GM18907 (cell line): ENCODE measurements around the gene SCNN1B.
"Not testable (repeated sequence)": the region's sequence is repeated elsewhere in the genome, so short reads cannot be mapped to it uniquely, and the experiment has no call there.

ENCODE experiments used
- ATAC-seq: cut with Tn5 transposase; IDR thresholded peaks from one replicate; pipeline ENCODE4 v1.9.1; 2021; ENCODE audit warnings: mild to moderate bottlenecking, moderate library complexity; ENCODE audit not compliant: unreplicated experiment

Gene SCNN1B

DNA sequence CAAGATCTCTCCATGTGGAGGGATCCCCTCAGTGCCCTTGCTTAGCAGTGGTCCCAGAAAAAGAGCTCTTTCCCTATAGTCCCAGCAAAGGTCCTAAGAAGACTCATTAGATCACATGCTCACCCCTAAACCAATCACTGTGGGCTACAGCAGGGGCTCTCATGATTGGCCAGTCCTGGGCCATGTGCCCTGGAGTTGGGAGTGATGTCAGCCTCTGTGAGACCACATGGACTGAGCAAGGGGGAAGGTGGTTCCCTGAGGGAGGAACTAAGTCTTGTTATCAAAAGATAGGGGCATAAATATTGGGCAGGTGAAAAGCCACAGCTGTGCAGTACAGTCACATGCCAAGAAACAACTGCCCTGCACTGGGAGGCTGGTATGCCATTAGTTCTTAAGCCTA, 51.3 kb downstream of the SCNN1B start:
- no peak for ATAC-seq

DNA sequence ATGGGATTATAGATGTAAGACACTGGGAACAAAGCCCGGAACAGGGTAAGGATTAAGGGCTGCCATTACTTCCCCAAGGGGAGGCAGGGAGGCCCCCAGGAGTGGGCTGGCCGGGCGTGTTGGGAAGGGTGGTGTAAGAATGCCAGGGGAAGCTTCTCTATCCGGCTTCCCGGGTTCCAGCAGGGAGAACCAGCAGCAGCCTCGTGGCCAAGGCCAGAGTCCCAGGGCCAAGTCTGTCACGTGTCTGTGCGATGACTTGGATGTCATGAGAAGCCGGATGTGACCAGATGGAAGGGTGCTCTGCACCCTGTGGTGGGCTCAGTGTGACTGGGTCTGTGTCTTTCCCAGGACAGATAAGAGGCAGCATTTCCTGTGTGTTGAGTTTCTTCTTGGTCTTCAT, 52.1 kb downstream of the SCNN1B start:
- no peak for ATAC-seq

DNA sequence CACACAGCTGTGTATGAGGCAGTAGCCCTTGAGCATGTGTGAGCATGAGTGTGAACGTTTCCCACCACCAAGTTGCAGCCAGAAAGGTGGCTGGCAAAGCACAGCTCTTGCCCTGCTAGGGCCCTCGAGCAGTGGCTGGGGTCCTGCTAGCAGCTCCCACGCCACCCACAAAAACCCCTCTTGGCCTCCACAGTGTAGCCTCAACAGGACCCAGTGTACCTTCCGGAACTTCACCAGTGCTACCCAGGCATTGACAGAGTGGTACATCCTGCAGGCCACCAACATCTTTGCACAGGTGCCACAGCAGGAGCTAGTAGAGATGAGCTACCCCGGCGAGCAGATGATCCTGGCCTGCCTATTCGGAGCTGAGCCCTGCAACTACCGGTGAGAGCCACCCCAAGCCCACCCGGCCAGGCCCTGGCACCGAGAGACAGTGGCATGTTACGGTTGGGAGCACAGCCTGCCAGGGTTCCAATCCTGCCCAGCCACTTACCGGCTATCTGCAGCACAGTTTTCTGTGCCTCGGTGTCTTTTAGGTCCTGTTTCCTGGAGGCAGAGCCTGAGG, 53.1 kb downstream of the SCNN1B start:
- ATAC-seq = no peak

DNA sequence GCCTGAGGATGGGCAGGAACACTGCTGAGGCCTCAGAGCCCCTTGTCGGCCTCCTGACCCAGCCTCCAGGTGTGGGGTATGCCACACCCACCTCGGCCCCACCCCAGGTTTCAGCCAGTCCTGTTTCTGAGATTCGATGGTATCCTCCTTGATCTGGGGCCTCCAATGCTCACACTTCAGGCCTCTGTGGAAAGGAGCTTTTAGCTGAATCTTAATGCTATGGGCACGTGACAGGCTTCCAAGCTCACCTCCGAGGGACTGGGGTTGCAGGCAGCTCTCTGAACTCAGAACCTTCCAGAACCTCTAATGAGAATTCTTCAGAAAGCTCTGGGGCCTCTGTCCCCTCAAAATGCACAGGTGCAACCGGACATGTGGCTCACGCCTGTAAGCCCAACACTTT, 54.8 kb downstream of the SCNN1B start:
- ATAC-seq = no peak

DNA sequence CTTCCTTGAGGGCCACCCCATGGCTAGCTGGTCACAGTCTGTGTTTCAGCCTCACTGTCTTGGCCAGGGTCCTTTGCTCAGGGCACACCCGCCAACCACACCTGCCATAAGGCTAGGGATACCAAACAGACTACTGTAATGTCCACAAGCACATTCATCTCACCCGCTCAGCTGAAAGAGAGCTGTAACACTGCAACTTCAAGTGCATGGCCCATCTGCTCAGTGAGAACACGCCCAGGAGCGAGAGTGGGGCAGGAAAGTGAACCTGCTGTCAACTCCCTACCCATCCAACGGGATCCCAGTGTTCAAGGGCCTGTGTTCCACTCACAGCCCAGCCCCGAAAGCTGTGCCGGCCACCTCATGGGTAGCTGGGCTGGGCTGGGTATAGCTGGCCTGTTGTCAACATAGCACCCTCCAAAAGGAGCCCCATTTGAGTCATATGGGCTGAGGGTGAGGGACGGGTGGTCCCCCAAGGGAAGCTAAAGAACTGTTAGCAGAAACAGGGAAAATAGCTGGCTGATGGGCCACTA, 55.7 kb downstream of the SCNN1B start:
- ATAC-seq = no peak

DNA sequence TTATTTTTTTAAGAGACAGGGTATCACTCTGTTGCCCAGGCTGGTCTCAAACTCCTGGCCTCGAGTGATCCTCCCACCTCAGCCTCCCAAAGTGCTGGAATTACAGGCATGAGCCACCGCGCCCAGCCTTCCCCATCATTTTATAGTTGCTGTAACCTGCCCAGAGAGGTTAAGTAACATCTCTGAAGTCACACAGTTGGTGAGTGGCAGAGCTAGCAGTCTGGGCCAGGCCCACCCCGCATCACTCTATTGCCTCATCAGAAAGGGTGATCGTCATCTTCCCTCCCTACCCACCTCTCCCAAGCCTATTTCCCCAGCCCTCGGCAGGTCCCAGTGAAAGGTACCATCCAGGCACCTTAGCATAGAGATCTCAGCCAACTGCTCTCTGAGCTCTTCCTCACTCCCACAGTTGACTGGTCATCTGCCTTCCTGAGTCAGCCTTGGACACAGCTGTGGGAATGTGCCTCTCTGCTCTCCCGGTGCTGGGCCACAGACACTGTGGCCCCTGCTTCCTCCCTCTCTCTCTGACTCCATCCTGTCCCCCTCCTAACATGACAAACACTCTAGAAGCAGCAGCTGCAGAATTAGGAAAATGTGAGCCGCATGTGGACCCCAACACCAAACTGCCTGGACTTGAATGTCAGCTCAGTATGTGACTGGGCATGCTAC, 57.1 kb downstream of the SCNN1B start:
- no peak for ATAC-seq

DNA sequence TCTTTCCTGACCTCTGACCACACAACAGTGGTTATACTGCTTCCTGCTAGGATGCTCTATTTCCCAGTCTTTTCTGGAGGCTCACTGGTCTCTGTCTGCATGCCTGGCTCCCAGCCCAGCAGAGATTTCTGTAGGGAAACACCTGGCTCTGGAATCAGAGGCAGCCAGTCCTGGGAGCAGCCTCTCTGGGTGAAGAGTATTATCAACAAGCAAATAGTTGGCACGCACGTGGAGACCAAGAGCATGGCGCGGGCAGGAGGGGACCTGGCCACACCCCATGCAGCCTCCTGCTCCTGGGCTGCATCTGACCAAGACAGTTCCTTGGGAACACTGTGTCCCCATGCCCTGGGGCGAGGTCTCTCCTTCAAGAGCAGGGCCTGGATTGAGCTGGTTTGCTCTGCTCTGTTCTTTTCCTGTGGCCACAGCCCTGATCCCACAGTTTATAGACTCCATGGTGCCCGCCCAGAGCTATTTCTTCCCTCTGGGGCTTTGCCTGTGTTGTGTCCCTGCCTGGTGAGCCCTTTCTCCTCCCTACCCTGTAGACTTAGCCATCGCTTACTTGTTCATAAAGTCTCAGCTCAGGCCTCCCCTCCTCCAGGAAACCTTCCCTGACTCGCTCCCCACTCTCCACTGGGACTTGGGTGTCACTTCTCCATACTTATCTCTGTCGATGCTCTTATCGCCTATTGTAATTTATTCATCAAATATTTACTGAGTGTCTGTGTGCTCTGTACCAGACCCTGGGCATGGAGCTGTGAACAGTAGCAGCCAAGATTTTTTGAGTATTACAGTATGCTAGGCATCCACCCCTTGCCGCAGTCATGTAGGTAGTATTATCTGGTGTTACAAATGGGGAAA, 60.6 kb downstream of the SCNN1B start:
- ATAC-seq = no peak

DNA sequence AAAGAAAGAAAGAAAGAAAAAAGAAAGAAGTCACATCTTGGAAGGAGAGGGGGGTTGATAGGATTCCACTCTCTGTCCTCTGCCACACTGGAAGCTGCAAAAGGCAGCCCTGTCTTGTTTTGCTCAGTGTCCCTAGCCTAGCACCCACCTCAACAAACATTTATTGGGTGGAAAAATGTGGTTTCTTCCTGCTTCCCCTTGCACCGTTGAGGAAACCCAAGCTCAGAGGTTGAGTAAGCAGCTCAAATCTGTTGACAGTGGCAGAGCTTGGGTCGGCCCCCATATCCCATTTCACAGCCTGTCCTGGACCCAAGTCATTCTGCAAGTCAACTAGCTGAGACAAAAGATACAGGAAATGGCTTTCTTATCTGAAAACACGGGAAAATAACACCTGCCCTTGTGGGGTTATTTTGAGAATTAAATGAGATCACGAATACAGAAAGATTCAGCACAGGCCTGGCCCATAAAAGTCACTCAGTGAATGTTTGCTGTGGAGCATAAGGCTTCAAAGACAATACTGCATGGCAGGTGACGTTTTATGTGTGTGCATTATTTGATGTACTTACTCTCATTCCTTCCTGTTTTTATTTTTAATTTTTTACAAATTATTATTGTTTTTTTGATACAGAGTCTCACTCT, 63.6 kb downstream of the SCNN1B start:
- no peak for ATAC-seq

DNA sequence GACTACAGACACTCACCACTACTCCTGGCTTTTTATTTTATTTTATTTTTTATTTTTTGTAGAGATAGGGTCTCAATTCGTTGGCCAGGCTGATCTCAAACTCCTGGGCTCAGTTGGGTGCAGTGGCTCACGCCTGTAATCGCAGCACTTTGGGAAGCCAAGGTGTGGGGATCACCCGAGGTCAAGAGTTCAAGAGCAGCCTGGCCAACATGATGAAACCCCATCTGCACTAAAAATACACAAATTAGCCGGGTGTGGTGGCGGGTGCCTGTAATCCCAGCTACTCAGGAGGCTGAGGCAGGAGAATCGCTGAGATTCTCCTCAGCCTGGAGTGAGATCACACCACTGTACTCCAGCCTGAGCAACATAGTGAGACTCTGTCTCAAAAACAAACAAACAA, 64.2 kb downstream of the SCNN1B start:
- ATAC-seq = not testable (repeated sequence)

DNA sequence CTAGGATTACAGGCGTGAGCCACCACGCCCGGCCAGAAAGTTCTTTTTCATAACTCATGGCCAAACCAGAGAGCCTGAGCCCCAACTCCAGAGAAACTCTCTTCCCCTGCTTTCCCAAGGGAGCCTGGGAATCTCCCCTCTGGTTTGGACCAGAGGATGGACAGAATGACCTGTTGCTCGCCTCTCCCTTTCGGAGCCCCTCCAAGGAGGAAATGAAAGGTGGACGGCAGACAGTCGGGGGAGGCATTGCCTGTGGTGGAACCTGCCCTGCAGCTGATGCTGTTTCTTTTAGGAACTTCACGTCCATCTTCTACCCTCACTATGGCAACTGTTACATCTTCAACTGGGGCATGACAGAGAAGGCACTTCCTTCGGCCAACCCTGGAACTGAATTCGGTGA, 65.5 kb downstream of the SCNN1B start:
- ATAC-seq = no peak

DNA sequence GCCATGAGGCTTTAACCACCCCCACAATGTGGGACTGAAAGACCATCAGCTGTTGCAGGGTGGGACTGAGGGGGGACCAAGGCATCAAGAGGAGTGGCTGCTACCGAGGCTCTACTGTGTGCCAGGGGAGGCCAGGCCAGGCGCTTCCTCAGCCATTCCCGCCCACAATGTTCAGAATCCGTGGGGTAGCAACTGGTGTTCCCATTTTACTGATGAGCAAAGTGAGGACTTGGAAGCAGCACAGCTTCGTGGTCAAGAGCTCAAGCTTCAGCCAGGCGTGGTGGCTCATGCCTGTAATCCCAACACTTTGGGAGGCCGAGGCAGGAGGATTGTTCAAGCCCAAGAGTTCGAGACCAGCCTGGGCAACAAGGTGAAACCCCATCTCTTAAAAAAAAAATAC, 65.9 kb downstream of the SCNN1B start:
- ATAC-seq = no peak

DNA sequence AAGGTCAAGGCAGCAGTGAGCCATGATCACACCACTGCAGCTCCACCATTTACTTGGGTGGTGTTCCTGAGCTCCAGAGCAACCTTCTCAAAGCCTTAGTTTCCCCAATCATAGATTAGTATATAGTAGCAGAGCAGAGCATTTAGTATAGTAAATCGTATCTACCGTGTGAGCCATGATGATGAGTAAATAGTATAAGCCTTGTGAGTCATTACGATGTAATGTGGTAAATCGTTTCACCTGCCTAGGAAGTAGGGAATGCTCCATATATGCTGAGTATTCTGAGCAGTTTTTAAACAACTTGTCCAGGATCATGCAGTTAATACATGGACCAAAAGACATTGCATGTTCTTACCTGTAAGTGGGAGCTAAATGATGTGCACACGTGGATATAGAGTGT, 66.4 kb downstream of the SCNN1B start:
- no peak for ATAC-seq

DNA sequence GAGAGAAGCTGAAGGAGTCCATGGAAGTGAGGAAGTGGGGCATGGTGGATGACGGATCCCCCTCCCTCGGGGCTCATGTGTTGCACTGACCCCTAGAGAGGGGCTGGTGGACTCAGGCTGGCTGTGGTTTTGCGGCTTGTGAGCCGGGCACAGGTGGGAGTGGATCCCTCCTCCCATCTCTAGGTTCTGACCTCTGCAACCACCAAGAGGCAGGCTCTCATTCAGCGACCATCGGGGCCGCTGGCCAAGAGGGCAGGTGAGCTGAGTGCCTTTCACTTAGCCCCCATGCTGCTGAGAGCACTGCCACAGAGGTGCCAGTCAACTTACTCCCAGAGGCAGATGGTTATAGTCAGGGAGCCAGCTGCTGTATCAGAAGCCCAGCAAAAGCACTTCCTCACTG, 67.3 kb downstream of the SCNN1B start:
- no peak for ATAC-seq

DNA sequence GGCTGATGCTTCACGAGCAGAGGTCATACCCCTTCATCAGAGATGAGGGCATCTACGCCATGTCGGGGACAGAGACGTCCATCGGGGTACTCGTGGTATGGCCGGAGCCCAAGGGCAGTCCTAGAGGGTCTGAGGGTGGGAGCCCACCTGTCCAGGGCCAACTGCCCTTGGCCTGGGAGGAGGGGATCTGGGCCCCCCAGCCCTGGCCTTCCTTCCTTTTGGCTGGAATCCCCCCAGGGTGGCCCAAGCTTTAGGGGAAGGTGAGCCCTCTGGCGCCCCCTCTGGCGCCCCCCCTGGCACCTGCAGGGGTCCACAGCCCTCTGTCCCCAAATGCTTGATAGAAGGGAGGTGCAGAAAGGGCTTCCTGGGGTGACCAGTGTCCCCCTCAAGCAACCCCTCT, 69.3 kb downstream of the SCNN1B start:
- no peak for ATAC-seq

DNA sequence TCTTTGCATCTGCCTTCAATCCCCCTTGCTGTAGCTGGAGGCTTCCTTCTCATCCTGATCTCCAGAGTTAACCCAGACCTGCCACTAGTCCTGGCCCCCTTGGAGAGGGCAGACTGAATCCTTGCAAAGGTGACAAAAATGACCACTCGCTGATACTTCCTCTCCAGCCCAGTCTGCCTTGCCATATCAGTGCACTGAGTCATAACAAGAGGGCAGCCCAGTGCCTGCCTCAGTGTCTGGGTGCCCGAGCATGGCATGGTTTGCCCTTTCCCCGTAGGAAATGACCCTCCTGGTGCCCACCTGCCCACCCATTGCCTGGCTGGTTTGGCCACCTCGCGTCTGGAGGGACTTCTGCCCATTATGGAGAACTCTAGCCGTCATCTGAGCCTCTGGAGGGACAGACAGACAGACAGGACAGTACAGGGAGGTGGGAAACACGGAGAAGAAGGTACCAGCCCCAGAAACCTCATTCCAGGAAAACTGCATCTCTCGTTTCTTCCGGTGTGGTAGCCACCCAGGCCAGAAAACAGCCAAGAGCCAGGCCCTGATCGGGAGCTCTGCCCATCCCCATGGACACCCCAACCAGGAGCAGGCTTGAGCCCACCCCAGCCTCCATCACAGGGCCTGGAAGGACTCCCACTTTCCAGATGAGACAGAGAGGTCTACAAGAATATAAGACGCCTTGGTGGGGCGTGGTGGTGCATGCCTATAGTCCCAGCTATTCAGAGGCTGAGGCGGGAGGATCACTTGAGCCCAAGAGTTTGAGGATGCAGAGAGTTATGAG, 71.5 kb downstream of the SCNN1B start:
- no peak for ATAC-seq

DNA sequence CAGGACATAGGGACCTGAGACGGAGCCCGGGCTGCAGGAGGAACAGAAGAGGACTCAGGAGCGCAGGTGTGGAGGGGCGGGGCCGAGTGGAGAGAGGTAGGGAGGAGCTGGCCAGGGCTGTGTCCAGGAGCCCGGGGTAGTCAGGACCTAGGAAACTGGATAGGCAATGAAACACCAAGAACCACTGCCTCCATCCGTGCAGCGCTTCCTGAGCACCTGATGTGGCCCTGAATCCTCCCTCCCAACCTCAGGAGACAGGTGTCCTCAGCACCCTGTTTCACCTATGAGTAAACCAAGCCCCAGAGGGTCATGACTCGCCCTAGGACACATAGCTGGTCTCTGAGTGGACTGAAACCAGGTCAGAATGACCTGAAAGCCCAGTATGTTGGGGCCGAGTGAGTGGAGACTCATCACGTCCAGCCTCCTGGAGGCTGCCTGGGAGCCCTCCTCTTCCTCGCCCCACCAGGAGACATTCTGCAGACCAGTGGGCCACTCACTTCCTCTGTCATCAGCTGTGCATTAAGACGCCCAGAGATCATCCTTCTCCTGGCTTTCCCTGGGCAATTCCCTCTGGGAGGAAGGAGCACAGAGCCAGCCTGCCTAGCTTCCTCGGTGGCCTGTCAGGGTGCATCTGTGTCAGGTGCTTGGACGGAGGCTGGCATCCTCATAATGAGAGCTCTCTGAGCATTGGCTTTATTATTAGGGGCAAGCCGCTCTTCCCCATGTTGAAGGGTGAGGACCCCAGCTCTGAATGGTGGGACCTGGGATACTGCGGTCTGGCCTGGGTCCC, 72.8 kb downstream of the SCNN1B start:
- ATAC-seq = no peak

DNA sequence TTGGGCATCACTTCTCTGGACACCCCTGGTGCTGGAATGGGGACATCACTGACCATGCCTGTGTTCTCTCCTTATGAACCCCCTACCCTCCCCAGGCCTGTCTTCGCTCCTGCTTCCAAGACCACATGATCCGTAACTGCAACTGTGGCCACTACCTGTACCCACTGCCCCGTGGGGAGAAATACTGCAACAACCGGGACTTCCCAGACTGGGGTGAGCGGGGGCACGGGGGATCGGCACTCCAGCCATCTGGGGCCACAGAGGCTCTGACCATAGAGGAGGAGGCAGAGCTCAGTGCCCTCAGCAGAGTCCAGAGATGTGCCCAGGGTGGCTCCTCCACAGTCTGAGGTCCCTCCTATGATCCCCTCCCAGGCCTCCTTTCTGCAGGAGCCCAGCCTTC, 73.5 kb downstream of the SCNN1B start:
- no peak for ATAC-seq

DNA sequence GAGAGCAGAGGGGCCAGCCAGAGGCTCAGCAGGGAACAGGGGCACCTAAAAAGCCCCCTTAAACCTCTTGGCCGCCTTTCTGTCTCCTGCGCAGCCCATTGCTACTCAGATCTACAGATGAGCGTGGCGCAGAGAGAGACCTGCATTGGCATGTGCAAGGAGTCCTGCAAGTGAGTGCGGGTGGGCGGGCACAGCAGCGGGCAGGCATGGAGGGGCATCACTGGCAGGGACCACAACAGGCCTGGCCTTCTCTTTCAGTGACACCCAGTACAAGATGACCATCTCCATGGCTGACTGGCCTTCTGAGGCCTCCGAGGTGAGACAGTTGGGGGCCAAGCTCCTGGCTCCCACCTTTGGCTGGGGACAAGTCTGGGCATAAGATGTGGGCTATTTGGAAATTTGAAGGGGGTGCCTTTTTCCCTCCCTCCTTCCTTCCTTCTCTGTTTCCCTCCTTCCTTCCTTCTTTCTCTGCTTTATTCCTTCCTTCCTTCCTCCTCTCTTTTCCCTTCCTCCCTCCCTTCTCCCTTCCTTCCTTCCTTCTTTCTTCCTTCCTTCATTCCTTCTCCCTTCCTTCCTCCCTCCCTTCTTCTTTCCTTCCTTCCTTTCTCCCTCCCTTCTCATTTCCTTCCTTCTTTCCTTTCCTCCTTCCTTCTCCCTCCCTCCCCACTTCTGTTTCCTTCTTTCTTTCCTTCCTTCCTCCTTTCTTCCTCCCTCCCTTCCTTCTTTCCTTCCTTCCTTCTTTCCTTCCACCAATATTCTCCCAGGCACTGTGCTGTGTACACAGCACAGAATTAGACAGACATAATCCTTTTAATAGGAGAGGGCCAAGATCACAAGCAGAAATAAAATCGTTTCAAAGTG, 75.2 kb downstream of the SCNN1B start:
- ATAC-seq = no peak

DNA sequence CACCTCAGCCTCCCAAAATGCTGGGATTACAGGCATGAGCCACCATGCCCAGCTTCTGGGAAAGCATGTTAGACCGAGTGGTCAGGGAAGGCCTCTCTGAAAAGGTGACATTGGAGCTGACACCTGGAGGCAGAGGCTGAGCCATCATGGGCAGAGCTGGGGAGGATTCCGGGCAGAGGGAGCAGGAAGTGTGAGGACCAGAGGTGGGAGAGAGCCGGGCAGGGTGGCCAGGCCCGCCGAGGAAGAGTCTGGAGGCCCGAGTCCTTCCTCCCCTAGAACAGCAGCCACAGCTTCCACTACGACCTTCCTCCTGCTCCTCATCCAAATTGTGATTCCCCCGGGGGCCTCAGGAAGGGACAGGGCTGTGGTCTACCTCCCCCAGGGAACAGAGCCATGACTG, 76.2 kb downstream of the SCNN1B start:
- ATAC-seq = no peak
